Coronary artery (tissue), 2 donors: ENCODE data around the gene SLC51A.
"Not testable (repeated sequence)": the region's sequence is repeated elsewhere in the genome, so short reads cannot be mapped to it uniquely, and the experiment has no call there.

ENCODE experiments used
- DNase-seq: peaks from one replicate; pipeline ENCODE4 v3.0.0-alpha.2; 2017; ENCODE audit warnings: low spot score
- H3K27ac ChIP-seq, 2 donors: fragments of 200-600 bp; sonication (generic); one replicate each; pipeline ENCODE4 v1.5.1; 2016 to 2019
- H3K4me3 ChIP-seq: fragments of 200-600 bp; sonication (generic); 2 replicates; pipeline ENCODE4 v1.5.1; 2016; ENCODE audit warnings: mild to moderate bottlenecking, moderate library complexity
- TF ChIP-seq, protein P1 (sequence below): fragments of 200-600 bp; sonication (generic); IDR thresholded peaks from one replicate; pipeline ENCODE4 v1.5.1; 2019; ENCODE audit warnings: antibody characterized with exemption

The SLC51A gene

DNA sequence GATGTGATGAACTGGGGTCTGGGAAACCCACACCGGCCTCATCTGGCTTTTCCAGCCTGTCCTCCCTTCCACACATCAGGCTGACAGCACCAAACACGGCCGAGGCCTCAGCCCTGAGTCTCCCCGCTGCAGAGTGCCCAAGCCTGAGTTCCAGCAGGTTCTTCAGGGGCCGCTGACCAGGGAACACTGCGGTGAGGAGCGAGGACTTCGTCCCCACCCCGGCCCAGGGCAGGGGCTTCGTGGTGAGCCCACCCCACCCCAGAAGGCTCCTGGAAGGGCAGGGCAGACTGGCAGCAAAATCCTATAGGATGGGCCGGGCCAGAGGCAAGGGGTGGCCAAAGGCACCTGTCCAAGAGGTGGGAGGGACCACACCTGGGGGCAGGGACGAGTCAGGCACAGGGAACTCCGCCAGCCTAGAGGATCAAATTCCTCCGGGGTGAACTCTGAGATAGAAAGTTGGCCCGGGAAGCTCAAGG is at the start of gene SLC51A:
Gene SLC51A (plus strand): TSS at position 446 of the 476 bp plus-strand sequence. CDS start 179 bp downstream, outside the sequence.
- TF ChIP-seq, protein P1, sequence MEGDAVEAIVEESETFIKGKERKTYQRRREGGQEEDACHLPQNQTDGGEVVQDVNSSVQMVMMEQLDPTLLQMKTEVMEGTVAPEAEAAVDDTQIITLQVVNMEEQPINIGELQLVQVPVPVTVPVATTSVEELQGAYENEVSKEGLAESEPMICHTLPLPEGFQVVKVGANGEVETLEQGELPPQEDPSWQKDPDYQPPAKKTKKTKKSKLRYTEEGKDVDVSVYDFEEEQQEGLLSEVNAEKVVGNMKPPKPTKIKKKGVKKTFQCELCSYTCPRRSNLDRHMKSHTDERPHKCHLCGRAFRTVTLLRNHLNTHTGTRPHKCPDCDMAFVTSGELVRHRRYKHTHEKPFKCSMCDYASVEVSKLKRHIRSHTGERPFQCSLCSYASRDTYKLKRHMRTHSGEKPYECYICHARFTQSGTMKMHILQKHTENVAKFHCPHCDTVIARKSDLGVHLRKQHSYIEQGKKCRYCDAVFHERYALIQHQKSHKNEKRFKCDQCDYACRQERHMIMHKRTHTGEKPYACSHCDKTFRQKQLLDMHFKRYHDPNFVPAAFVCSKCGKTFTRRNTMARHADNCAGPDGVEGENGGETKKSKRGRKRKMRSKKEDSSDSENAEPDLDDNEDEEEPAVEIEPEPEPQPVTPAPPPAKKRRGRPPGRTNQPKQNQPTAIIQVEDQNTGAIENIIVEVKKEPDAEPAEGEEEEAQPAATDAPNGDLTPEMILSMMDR, result no peak
- H3K27ac ChIP-seq, result no peak within 1 kb of the TSS
- no peak for DNase-seq
- no peak within 1 kb of the TSS for H3K4me3 ChIP-seq

DNA sequence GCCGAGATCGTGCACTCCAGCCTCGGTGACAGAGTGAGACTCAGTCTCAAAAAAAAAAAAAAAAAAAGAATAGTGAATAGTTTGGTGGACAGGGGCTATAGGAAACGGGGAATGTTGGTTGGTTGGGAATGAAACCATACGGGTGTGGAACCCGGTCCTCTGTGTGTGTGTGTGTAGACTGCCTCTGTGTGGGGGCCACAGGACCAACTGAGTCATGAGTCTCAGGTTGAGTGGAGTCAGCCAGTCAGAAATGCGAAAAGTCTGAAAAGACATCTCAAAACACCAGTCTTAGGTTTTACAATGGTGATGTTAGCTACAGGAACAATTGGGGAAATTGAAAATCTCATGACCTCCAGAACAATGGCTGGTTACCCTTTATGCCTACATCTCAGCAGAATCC is 49.6 kb upstream of the SLC51A start:
- no peak for DNase-seq
- TF ChIP-seq, protein P1, result no peak
- H3K27ac ChIP-seq, result no peak overlapping the region
- no peak overlapping the region for H3K4me3 ChIP-seq

DNA sequence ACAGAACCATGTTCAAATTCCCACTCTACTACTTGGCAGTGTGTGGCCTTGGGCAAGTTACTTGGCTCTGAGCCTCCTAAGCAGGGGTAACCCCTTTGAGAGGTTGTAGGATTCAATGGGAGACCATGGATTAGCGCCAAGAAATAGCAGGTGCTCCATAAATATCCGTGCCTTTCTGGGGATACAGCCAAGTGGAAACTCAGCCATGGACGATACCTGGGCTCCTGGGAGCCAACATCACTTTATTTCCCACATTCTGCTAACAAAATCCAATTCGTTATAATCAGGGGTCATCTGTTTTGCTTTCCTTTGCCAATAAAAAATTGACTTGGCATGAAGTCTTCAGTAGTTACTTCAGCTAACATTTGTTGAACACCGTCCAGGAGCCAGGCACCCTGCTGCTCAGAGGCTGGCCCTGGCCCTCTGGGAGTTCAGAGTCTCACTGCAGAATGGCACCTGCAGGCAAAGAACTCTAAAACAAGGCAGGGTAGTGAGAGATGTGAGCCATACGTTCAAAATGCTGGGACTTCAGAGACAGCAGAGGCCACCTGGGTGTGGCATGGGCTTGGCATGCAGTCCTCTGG is 47.4 kb upstream of the SLC51A start:
- Histone ChIP-seq H3K4me3 (no peak overlapping the region), H3K27ac (no peak overlapping the region)
- TF ChIP-seq, protein P1, result no peak
- DNase-seq, result no peak

DNA sequence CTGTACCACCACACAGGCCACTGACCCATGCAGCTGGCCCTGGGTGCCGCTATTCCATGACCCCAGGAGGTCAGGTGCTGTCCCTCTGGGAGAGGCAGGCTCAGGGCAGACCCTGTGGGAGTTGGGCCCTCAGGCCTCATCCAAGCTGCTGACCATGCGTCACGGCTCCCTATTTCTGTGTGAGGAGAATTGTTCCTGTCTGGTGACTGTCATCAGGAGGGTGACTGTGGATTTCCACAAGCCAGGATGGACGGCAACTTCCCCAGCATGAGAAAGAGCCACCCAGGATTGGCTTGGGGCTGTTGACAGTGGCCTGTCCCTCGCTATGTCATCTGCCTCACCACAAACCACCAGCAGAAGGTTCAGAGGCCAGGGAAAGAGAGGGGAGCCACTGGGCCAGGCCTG is 46.5 kb upstream of the SLC51A start:
- TF ChIP-seq, protein P1, result no peak
- DNase-seq, result no peak
- H3K27ac ChIP-seq, result no peak overlapping the region
- H3K4me3 ChIP-seq, result no peak overlapping the region

DNA sequence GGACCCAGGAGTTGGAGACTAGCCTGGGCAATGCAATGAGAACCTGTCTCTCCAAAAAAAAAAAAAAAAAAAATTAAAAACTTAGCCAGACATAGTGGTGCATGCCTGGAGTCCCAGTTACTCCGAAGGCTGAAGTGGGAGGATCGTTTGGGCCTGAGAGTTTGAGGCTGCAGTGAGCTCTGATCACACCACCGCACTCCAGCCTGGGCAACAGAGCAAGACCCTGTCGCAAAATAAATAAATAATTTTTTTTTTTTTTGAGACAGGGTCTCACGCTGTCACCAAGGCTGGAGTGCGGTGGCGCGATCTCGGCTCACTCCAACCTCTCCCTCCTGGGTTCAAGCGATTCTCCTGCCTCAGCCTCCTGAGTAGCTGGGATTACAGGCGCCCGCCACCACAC is 46.0 kb upstream of the SLC51A start:
- H3K27ac ChIP-seq, result not testable (repeated sequence)

DNA sequence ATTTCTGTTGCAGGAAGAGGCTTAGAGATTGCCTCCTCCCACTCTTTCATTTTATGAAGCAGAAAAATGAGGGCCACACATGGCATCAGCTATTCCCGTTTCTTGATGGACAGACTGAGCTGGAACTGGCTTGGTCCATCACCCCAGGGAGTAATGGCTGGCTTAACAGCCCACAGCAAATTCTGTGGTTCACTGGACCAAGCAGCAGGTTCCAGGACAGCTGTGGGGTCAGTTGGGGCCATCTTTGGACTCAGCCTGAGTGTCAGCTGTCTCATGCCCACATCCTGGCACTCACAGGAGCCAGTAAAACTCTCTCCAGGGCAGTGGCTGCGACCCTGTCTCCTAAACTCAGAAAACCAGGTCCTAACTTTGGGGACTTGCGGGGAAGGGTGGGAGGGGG is 41.7 kb upstream of the SLC51A start:
- Histone ChIP-seq H3K27ac (no peak overlapping the region), H3K4me3 (no peak overlapping the region)
- TF ChIP-seq, protein P1, result no peak
- DNase-seq, result no peak

More for the DNA sequence above, 46.0 kb upstream of the SLC51A start:
- not testable (repeated sequence) for DNase-seq, H3K4me3 ChIP-seq

DNA sequence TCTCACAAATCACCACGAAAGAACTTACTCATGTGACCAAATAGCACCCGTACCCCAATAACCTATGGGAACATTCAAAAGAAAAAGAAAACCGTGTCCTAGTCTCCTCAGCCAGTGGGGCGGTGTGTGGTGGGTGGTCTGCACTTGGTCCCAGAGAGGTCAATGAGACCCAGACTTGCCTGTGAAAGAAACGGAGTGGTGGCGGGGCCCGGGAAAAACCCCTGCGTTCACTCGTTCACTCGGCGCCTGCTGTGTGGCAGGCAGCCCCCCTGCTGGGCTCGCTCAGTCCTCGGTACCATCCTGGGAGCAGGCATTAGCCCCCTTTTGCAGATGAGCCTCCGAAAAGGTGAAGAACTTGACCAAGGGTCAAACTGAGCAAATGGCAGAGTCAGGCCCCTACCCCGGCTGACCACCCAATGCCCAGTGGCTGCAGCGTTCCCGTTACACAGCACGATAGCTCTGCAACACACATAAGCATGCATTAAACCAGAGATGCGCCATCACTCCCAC is 41.2 kb upstream of the SLC51A start:
- TF ChIP-seq, protein P1, result no peak
- no peak for DNase-seq

More for the DNA sequence above, 41.2 kb upstream of the SLC51A start:
- no peak overlapping the region for H3K27ac ChIP-seq
- H3K4me3 ChIP-seq, result no peak overlapping the region
